NCI-H2081 (cell line): ENCODE data around the gene DTWD1.
"Not testable (repeated sequence)": the region's sequence is repeated elsewhere in the genome, so short reads cannot be mapped to it uniquely, and the experiment has no call there.

Source experiments
- DNase-seq, 2 experiments: peaks; one replicate each; lab custom pipeline; 2025; lab: John Stamatoyannopoulos, UW

The DTWD1 gene, protein sequence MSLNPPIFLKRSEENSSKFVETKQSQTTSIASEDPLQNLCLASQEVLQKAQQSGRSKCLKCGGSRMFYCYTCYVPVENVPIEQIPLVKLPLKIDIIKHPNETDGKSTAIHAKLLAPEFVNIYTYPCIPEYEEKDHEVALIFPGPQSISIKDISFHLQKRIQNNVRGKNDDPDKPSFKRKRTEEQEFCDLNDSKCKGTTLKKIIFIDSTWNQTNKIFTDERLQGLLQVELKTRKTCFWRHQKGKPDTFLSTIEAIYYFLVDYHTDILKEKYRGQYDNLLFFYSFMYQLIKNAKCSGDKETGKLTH

DNA sequence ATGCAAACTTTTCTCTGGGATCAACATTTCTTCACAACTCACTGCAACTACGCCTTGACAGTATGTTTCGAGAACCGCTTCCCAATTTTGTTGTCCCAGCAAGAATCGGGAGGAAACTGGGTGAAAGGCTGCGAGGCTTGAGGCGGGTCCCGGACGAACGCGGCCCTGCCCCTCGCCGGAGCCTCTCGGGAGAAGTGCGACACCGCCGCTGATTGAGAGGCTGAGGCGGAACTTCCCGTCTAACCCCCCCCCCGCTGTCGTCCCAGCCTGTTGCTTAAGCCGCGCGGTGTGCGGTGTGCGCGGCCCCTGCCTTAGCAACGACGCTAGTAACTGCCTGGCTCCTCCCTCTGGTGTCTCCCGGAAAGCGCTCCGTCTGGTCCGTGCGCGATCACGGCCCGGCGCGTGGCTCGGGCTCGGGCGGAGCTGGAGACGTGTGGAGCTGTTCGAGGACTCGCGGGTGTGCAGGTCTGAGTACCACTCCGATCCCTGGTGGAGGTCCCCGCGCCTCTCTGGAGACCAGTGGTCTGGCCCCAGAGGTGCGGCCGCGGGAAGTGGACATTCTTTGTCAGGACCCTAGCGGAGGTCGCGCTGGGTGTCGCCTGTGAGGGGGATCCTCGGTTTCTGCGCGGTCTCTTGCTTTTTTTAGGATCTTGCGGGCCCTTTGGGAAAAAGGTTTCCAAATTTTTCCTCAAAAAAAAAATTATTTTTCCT is at the start of gene DTWD1, which contains the start of gene FAM227B:
Gene DTWD1 (plus strand): TSS at position 391 of the 711 bp plus-strand sequence. CDS start 4,120 bp downstream, outside the sequence.
Gene FAM227B (minus strand): TSS at position 161 of the 711 bp plus-strand sequence. CDS start 5,647 bp downstream, outside the sequence.
- DNase-seq, result peak; percentile 97 to 98

DNA sequence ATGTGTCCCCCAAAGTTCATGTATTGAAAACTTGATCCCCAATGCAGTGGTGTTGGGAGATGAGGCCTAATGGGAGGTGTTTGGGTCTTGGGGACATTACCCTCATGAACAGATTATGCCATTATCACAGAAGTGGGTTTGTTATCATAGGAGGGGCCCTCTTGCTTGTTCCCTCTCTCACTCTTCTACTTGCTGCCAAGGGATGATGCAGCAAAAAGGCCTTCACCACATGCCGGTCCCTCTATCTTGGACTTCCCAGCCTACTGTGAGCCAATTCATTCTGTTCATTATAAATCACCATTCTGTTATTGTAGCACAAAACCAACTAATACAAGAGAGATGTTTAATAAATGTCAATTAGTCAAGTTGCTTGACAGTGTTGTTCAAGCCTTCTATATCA is 47.4 kb upstream of the DTWD1 start:
- no peak for DNase-seq

DNA sequence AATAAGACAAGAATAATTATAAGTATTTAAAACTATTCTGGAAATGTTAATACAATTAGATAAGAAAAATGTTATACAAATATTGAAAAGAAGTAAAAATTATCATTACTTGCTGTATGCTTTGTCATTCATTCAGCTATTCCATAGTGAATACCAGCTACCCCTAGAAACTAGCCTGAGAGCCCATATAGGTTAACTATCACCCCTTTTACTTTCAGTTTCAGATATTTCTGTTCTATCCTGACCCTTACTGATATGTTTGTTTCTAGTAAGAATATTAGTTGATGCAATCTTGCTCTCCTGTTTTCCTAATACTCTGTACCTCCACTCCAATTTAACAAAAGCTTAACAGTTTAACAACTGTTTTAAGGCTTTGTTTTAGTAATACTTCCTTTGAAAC is 31.8 kb upstream of the DTWD1 start:
- no peak for DNase-seq

DNA sequence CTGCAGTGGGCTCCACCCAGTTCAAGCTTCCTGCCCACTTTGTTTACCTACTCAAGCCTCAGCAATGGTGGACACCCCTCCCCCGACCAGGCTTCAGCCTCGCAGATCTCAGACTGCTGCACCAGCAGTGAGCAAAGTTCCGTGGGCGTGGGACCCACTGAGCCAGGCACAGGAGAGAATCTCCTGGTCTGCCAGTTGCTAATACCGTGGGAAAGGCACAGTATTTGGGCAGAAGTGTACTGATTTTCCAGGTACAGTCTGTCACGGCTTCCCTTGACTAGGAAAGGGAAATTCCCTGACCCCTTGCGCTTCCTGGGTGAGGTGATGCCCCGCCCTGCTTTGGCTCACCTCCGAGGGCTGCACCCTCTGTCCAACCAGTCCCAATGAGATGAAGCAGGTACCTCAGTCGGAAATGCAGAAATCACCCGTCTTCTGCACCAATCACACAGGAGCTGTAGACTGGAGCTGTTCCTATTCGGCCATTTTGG is 28.0 kb upstream of the DTWD1 start:
- not testable (repeated sequence) for DNase-seq

DNA sequence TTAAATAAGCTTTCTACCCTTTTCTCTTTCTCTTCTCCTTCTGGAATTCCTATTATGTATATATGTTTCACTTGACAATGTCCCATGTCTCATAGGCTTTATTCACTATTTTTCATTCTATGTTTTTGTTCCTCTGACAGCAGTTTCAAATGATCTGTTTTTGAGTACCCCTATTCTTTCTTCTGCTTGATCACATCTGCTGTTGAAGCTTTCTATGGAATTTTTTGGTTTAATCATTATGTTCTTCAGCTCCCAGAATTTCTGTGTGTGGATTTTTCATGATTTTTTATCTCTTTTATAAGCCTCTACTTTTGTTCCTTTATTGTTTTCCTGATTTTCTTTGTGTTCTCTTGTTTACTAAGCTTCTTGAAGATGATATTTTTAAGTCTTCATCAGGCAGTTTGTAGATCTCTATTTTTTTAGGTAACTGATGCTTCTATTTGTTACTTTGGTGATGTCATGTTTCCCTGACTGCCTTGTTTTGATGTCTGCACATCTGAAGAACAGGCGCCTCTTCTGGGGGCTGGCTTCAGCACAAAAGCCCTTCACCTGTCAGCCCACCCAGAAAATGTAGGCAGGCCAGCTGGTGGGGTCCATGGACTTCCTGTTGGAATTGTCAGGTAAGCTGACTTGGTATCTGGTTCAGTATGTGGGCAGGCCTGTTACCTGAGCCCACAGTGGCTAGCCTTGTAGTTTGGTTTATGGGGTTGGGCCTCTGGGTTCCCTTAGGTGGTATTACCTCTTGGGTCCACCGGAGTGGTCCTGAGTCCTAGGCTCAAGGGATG is 16.0 kb upstream of the DTWD1 start:
- no peak for DNase-seq

GRCh38 chr15:49605588-49605987 is 15.3 kb upstream of the DTWD1 start:
- no peak for DNase-seq

GRCh38 chr15:49606594-49606993 is 14.3 kb upstream of the DTWD1 start:
- DNase-seq, result no peak

DNA sequence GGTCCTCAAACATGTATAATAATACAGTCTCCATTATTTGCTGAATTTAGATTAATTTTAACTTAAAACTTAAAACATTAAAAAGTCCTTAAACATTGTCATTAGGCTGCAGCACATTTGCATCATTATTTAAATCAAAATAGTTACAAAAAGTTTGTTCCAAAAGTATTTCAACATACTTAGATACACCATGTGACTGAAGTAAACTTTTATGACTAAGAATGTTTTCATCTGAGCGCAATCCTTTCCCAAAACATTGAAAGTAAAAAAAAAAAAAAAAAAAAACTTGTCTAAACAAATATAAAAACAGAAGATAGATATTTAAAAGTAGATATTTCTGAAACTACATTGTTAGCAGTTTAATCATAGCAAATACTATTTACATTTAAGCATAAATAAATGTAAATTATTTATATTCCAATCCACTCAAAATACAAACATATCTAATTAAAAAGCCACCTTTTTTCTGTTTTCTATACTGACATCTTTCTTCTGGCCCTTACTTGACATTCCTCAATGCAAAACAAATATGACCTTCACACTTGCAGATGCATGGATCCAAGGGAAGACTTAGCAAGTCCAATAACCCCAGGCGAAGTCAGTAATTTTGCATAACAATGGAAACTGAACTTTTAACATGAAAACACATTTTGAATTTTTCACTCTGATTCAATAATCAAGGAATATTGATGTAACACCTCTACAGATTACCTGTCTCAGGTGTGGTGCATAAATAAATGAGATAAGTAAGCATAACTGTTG is 10.5 kb upstream of the DTWD1 start:
- DNase-seq, result no peak

DNA sequence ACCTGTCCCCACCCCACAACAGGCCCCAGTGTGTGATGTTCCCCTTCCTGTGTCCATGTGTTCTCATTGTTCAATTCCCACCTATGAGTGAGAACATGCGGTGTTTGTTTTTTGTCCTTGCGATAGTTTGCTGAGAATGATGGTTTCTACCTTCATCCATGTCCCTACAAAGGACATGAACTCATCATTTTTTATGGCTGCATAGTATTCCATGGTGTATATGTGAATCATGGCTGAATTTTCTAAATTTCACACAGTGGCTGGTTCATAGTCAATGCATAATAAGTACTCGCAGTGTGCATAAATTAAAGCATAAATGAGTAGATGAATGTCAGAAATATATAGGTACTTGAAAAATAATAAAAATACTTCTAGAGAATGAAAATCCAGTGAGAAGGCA is 8.6 kb upstream of the DTWD1 start:
- DNase-seq, result not testable (repeated sequence)

GRCh38 chr15:49619226-49619625 is 1.6 kb upstream of the DTWD1 start:
- no peak for DNase-seq

GRCh38 chr15:49620199-49620598 is 649 bp upstream of the DTWD1 start:
- no peak for DNase-seq

- DNase-seq, result no peak
Observed at GRCh38 chr15:49621401-49621811, 558 bp downstream of the DTWD1 start.

DNA sequence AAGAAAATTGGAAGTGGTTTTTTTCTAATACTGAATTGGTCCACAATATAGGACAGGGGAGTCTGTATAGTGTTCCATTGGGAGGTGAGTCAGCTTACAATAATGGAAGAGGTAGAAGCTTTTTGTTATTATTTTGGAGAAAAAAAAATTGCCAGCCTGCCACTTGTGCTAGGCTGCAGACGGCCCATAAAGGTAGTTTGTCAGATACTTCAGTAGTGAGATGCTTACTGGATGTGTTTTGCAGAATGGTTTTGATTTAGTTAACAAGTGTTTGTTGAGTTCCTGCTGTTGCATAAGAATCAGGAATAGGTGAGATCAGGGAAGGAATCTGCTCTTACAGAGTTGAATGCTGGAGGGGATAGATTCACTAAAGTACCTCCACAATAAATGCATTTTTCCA is 1.0 kb downstream of the DTWD1 start:
- no peak for DNase-seq

DNA sequence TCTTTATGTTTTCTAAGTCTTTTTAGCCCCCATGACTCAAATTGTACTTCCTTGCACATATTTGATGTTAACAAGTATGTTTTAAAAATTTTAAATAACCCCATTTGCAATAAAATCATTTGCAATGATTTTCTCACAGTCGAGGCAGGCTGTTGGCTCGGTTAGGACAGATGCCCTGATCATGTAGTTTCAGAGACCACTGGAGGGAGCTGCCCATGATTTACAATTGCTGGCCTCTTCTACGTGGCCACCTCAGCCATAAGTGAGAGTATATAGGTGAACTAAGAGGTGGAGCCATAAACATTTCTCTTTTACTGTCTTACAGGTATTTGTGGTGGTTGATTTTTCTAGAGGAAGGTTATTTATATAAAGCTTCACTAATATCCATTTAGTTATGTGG is 1.7 kb downstream of the DTWD1 start:
- DNase-seq, result no peak

DNA sequence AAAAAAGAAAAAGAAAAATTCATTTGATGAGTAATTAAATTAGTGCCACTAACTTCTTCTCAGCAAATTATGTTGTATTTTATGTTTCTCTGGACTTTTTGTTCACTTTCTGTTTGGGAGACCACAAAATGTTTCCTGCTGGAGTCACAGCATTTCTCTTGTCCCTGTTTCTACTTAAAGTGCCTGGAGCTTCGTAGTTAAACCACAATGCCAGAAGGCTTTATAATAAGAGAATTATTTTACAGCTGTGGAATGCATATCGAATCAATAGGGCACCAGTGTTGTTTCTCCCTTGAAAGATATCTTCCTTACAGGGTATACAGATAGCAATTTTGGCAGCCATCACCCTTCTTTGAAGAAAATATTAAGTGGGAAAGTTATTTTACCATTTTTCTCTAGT is 3.2 kb downstream of the DTWD1 start:
- DNase-seq, result no peak

DNA sequence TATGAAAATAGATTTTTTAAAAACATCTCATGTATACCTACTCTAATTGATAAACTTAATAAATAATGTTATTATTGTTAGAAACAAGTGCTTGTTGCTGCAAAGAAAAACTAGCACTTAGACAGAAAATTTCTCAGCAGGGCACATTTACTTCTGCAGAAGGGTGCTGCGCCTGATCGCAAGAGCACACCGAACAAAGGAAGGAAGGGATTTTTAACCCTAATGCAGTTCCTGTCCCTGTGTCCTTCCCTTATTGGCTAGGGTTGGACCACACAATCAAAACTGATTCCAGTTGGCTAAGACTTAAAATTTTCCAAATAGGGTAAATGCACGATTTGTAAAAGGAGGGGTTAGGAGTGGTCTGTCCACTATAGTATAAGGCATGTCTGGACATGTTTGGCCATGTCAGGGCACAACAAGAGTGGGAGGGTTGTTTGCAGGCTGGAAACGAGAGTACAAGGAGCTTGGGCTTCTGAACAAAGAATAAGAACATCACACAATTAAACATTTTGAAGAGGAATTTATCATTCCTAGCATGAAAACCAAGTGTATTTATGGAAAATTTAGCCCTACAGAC is 4.7 kb downstream of the DTWD1 start:
- DNase-seq, result no peak

- DNase-seq, result no peak
Observed at GRCh38 chr15:49627407-49627877, 6.6 kb downstream of the DTWD1 start.

DNA sequence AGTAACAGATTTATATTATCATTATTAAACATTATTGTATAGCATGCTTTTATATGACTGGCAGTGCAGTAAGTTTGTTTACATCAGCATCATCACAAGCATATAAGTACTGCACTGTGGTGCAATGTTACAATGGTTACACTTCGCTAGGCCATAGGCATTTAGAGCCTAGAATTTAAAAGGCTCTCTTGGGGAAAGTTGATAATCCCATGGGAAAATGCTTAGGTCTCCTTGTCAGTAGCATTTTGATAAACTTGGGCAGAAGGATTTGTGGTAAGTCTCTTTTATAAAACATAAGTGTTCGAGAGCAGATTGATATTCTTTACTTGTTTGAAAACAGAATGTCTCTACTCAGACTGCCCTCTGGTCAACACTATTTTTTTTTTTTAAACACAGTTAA is 7.5 kb downstream of the DTWD1 start:
- DNase-seq, result no peak

DNA sequence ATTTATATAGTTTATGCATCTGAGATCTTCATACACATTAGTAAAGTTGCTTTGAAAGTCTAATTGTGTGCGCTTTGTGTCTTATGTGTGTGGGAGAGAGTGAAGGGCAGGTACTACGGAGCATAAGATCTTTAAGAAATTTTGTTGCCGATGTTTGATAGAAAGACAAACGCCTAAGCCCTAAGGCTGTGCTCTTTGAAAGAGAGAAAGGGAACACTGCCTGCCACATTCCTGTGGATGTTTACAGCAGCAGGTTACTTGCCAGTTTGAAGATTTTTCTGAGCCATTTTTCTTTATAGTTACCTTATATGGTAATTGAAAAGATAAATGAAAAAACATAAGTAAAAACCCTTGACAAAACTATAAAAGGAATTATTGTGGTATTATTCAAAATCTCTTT is 17.0 kb downstream of the DTWD1 start:
- DNase-seq, result no peak

DNA sequence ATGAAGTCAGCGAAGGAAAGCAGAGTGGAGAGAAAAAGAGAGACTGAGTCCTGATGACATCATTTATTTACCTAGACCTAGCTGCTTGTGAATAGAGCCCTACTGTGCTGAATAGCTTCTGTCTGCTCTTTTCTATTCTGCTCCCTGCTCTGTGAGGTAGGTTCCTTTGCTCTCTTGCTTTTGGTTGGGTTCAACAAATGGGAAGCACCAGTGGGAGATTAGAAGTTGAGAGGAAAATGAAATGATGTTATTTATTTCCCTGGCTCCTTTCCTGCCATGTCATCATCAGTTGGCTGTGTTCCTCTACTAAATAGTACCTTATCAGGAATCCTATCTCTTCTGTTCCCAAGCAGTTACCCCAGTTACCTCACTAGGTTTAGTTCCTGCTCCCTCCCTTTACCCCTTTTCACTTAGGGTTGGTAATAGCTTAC is 23.5 kb downstream of the DTWD1 start:
- DNase-seq, result peak in 1 of 2 experiments; percentile 9

DNA sequence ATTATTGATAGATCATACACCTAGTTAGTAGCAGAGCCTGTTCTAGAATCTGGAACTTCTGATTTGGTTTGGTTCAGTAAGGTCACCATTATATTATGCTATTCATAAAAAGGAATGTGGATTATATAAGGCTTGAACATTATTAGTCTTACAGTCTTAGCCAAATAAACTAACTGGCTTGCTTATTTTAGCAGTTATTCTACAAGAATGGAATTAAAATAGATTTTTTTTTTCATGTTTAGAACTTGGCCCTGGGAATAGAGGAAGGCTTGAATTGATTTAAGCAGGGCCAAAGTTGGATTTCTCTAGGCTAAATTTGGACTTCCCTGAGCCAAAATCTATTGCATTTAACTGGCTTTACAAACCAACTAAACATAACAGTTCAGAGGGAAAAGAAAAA is 24.4 kb downstream of the DTWD1 start:
- DNase-seq, result no peak
